NB4 (cell line): Measurements from ENCODE around the gene MOV10.

ENCODE experiments used
- CTCF ChIP-seq: IDR thresholded peaks from one replicate; pipeline ENCODE4 v1.5.1; 2012; ENCODE audit warnings: low read depth, low read length
- MAX ChIP-seq: IDR thresholded peaks from 2 replicates; pipeline ENCODE4 v1.6.1; 2011; ENCODE audit warnings: low read depth, low read length
- POLR2A ChIP-seq: IDR thresholded peaks from 2 replicates; pipeline ENCODE4 v1.6.1; 2011; ENCODE audit warnings: mild to moderate bottlenecking; ENCODE audit not compliant: insufficient read length; ENCODE audit errors: extremely low read depth

- TF ChIP-seq CTCF, result no peak
- no peak for TF ChIP-seq POLR2A
- no peak for TF ChIP-seq MAX
Measured at GRCh38 chr1:112743174-112744008, 68.9 kb downstream of the MOV10 start.
